Astrocyte (in vitro differentiated cells and primary cell): ENCODE results near the gene NELFB. TPM values are rescaled to one million over a fixed set of nuclear protein-coding genes. Genes with fewer than 3 reads are reported as not detected.
A peak's percentile ranks its signal among the peaks of the same experiment; 100 is the strongest.

ENCODE experiments used
- DNase-seq: peaks from one replicate; pipeline ENCODE4 v3.0.0-alpha.2; 2010; ENCODE audit warnings: low read depth
- FAIRE-seq: peaks from 2 replicates; lab custom pipeline; 2011; peaks lifted over from hg19 to GRCh38; lab: Jason Lieb, UNC
- H2AFZ ChIP-seq: 2 replicates; pipeline ENCODE4 v1.6.0; 2012; ENCODE audit warnings: low read depth, low read length, inconsistent platforms
- H3K27ac ChIP-seq: 2 replicates; pipeline ENCODE4 v1.5.1; 2011; ENCODE audit warnings: low read depth, low read length, inconsistent platforms
- H3K27me3 ChIP-seq: 2 replicates; pipeline ENCODE4 v1.6.0; 2011; ENCODE audit warnings: low read length, inconsistent platforms; ENCODE audit not compliant: insufficient read depth
- H3K36me3 ChIP-seq: 2 replicates; pipeline ENCODE4 v1.5.1; 2011; ENCODE audit warnings: low read length, inconsistent platforms; ENCODE audit not compliant: insufficient read depth
- H3K4me1 ChIP-seq: 2 replicates; pipeline ENCODE4 v1.5.1; 2011; ENCODE audit warnings: low read length, inconsistent platforms; ENCODE audit not compliant: insufficient read depth
- H3K4me2 ChIP-seq: 2 replicates; pipeline ENCODE4 v1.6.0; 2012; ENCODE audit warnings: low read length, inconsistent platforms
- H3K4me3 ChIP-seq: 2 replicates; pipeline ENCODE4 v1.5.1; 2011; ENCODE audit warnings: low read depth, mild to moderate bottlenecking, low read length, inconsistent platforms; ENCODE audit not compliant: insufficient read depth
- H3K79me2 ChIP-seq: 2 replicates; pipeline ENCODE4 v1.6.0; 2012; ENCODE audit warnings: mild to moderate bottlenecking, low read length, inconsistent platforms; ENCODE audit not compliant: insufficient read depth
- H3K9ac ChIP-seq: 2 replicates; pipeline ENCODE4 v1.6.0; 2012; ENCODE audit warnings: mild to moderate bottlenecking, low read length, inconsistent platforms
- H3K9me3 ChIP-seq: 2 replicates; pipeline ENCODE4 v1.5.1; 2012; ENCODE audit warnings: low read depth, mild to moderate bottlenecking, low read length, inconsistent platforms; ENCODE audit not compliant: insufficient read depth
- H4K20me1 ChIP-seq: 2 replicates; pipeline ENCODE4 v1.6.0; 2012; ENCODE audit warnings: low read length, inconsistent platforms; ENCODE audit not compliant: insufficient read depth
- H3K27ac Mint-ChIP-seq: one replicate; pipeline ENCODE4 v1.8.0; 2021; ENCODE audit warnings: mild to moderate bottlenecking, mixed read lengths; ENCODE audit not compliant: unreplicated experiment
- H3K27me3 Mint-ChIP-seq: one replicate; pipeline ENCODE4 v1.8.0; 2021; ENCODE audit warnings: low read depth, mixed read lengths; ENCODE audit not compliant: unreplicated experiment
- H3K36me3 Mint-ChIP-seq: one replicate; pipeline ENCODE4 v1.8.0; 2021; ENCODE audit warnings: low read depth, mixed read lengths; ENCODE audit not compliant: unreplicated experiment
- H3K4me1 Mint-ChIP-seq: one replicate; pipeline ENCODE4 v1.8.0; 2021; ENCODE audit warnings: low read depth, mixed read lengths; ENCODE audit not compliant: unreplicated experiment
- H3K4me3 Mint-ChIP-seq: one replicate; pipeline ENCODE4 v1.8.0; 2021; ENCODE audit warnings: mild to moderate bottlenecking, moderate library complexity, mixed read lengths; ENCODE audit not compliant: unreplicated experiment
- H3K9me3 Mint-ChIP-seq: one replicate; pipeline ENCODE4 v1.8.0; 2021; ENCODE audit warnings: mild to moderate bottlenecking, mixed read lengths; ENCODE audit not compliant: unreplicated experiment
- CTCF ChIP-seq: IDR thresholded peaks from 2 replicates; pipeline ENCODE4 v1.5.1; 2011; ENCODE audit warnings: low read depth, mild to moderate bottlenecking, inconsistent platforms, low read length, moderate library complexity; ENCODE audit not compliant: insufficient read depth
- EZH2 ChIP-seq: IDR thresholded peaks from 2 replicates; pipeline ENCODE4 v1.6.1; 2012; ENCODE audit warnings: mild to moderate bottlenecking, low read length, inconsistent platforms; ENCODE audit not compliant: insufficient read depth
- total RNA-seq: library from RNA; stranded (reverse); gene quantifications from 2 replicates; pipeline ENCODE4 v1.2.1, GENCODE V29; 2021

Gene NELFB
- total RNA-seq, 1 donor from 2014 or later, result 48.9 TPM

DNA sequence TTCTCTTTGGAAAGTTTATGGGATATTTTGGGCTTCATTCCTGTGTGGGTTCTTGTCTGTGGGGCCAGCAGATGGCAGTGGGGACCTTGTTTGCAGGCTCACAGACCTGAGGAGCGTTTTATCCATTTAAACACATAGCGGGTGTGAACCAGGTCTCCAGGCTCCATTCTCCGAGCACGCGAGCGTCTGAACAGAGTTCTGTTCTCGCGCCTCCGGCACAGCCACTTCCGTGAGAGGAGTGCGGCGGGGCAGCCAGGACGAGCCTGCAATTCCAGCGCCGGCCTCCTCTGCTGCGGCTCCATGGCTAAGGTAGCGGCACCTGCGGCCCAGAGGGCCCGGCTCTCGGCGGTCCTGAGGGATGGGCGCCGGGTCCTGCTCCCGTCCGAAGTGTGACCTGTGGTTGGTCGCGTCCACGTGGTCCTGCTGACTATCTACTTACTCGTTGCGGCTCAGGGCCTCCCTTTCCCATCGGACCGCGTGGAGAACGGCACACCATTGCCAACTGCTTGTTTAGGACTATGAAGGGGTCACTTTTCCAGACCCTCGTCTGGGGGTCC, 39.6 kb downstream of the NELFB start:
- H4K20me1 ChIP-seq, result peaks cover 3% of the 10 kb centered on the region
- peak overlapping the region; percentile 5 for H3K4me3 ChIP-seq
- Mint-ChIP-seq H3K27me3 (peaks cover 11% of the 10 kb centered on the region), H3K27ac (peak overlapping the region; percentile 58), H3K4me1 (peaks cover 5% of the 10 kb centered on the region), H3K9me3 (no peaks in the 10 kb centered on the region), H3K36me3 (no peaks in the 10 kb centered on the region), H3K4me3 (no peak overlapping the region)
- peaks cover 28% of the 10 kb centered on the region for H3K4me1 ChIP-seq
- peaks cover 4% of the 10 kb centered on the region for H3K9me3 ChIP-seq
- no peaks in the 10 kb centered on the region for H3K36me3 ChIP-seq
- H3K27me3 ChIP-seq, result peaks cover 9% of the 10 kb centered on the region
- TF ChIP-seq CTCF (peak; percentile 17), EZH2 (no peak)
- no peak for FAIRE-seq
- H3K79me2 ChIP-seq, result no peaks in the 10 kb centered on the region
- H3K27ac ChIP-seq, result no peak overlapping the region
- peak overlapping the region; percentile 41 for H2AFZ ChIP-seq
- no peak overlapping the region for H3K9ac ChIP-seq
- peak overlapping the region; percentile 70 for H3K4me2 ChIP-seq
- no peak for DNase-seq

- DNase-seq (no peak), FAIRE-seq (no peak)
- Histone ChIP-seq H2AFZ (no peak overlapping the region), H3K4me2 (peak overlapping the region; percentile 70), H3K4me3 (peak overlapping the region; percentile 5), H3K79me2 (no peaks in the 10 kb centered on the region), H3K36me3 (no peaks in the 10 kb centered on the region), H3K4me1 (peaks cover 34% of the 10 kb centered on the region), H3K9me3 (peaks cover 4% of the 10 kb centered on the region), H4K20me1 (peaks cover 3% of the 10 kb centered on the region), H3K27me3 (peaks cover 14% of the 10 kb centered on the region), H3K27ac (no peak overlapping the region), H3K9ac (no peak overlapping the region)
- TF ChIP-seq CTCF (peak; percentile 5), EZH2 (no peak)
- H3K9me3 Mint-ChIP-seq, result no peaks in the 10 kb centered on the region
- peaks cover 11% of the 10 kb centered on the region for H3K27me3 Mint-ChIP-seq
- no peak overlapping the region for H3K27ac Mint-ChIP-seq
- peaks cover 5% of the 10 kb centered on the region for H3K4me1 Mint-ChIP-seq
- H3K4me3 Mint-ChIP-seq, result no peak overlapping the region
- no peaks in the 10 kb centered on the region for H3K36me3 Mint-ChIP-seq
Measured at GRCh38 chr9:137295238-137295811, 40.2 kb downstream of the NELFB start.
